GM19351 (cell line): ENCODE data around the gene TBK1.
"Not testable (repeated sequence)": the region's sequence is repeated elsewhere in the genome, so short reads cannot be mapped to it uniquely, and the experiment has no call there.

Experiments used
- ATAC-seq: cut with Tn5 transposase; IDR thresholded peaks from one replicate; pipeline ENCODE4 v1.9.1; 2021; ENCODE audit warnings: mild to moderate bottlenecking, moderate library complexity; ENCODE audit not compliant: unreplicated experiment

The TBK1 gene

DNA sequence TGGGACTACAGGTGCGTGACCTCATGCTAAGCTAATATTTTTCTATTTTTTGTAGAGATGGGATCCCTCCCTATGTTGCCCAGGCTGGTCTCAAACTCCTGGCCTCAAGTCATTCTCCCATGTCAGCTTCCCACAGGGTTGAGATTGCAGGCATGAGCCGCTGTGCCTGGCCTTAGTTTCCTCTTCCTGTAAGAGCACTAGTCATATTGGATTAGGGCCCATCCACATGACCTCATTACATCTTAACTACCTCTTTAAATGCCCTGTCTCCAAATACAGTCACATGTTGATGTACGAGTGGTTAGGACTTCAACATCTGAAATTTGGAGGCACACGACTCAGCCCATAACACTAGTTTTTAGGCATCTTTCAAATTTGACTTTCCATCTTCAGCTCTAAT is 86.2 kb downstream of the TBK1 start:
- ATAC-seq = no peak

GRCh38 chr12:64542409-64543047 is 90.6 kb downstream of the TBK1 start:
- ATAC-seq = not testable (repeated sequence)

GRCh38 chr12:64544371-64545080 is 92.6 kb downstream of the TBK1 start:
- ATAC-seq = no peak

GRCh38 chr12:64545081-64545382 is 93.1 kb downstream of the TBK1 start:
- ATAC-seq = no peak

DNA sequence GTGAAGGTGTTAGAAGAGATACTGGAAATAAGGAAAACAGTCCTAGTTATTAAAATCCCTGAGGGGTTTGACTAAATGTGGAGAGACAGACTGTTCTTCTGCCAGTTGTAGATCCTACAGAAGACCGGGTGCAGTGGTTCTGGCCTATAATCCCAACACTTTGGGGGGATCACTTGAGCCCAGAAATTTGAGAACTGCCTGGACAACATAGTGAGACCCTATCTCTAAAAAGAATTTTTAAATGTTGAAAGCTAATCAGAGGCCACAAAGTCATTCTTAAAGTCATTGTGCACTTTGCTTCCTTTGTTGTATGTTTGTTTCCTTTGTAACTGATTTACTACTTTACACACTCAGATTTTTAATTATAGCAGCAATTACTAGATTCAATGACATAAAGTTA is 97.2 kb downstream of the TBK1 start:
- no peak for ATAC-seq

- no peak for ATAC-seq
Observed at GRCh38 chr12:64550755-64551154, 98.8 kb downstream of the TBK1 start.

- ATAC-seq = no peak
Observed at GRCh38 chr12:64551676-64552075, 99.8 kb downstream of the TBK1 start.
